Activated CD4-positive, alpha-beta T cell treated with anti-CD3 and anti-CD28 coated beads for 24 hours (primary cell): ENCODE measurements around the gene IRAG1.

Experiments used
- DNase-seq, 2 donors: peaks; one replicate each; pipeline ENCODE4 v3.0.0-alpha.2; 2020; ENCODE audit warnings: low read depth in 2 of 2

Gene IRAG1

GRCh38 chr11:10648871-10649270, 44.7 kb downstream of the IRAG1 start:
- no peak for DNase-seq

GRCh38 chr11:10646681-10647355, 46.7 kb downstream of the IRAG1 start:
- no peak for DNase-seq

GRCh38 chr11:10646005-10646404, 47.5 kb downstream of the IRAG1 start:
- DNase-seq: no peak

GRCh38 chr11:10645212-10645795, 48.3 kb downstream of the IRAG1 start:
- no peak for DNase-seq
